ENCODE measurements around the gene BTBD17. TPM values are rescaled to one million over a fixed set of nuclear protein-coding genes. Genes with fewer than 3 reads are reported as not detected.

Gene BTBD17
- total and polyA plus RNA-seq, 10 of the 15 experiments (the other 5 are each of a cell fraction or from before 2014, with no cell fraction given), result not detected

DNA sequence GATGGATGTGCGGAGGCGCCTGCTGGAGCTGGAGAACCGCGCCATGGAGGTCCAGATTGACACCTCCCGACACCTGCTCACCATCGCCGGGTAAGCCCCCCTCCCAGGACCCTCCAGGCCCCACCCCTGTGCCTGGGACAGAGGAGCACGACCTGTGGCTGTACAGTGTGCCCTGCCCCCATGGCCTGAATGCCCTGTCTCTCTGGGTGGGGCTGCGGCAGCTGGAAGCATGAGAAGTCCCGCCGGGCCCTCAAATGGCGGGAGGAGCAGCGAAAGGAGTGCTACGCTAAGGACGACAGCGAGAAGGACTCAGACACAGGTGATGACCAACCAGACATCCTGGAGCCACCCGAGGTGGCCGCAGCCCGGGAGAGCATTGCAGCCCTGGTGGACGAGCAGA lies 11.2 kb downstream of the BTBD17 start:
- H3K4me3 ChIP-seq, result no peak overlapping the region
- no peaks in the 10 kb centered on the region for H3K79me2 ChIP-seq (ENCODE audit: control insufficient read depth, insufficient read depth, low read length)
- FAIRE-seq (no peak), ATAC-seq (no peak), DNase-seq (ENCODE audit: low read depth, low spot score) (no peak)
- H3K9me3 ChIP-seq (replicated peaks; ENCODE audit: control insufficient read depth, insufficient read depth, low read length), result no peaks in the 10 kb centered on the region
- H3K27ac ChIP-seq (ENCODE audit: control insufficient read depth, insufficient read depth), result no peak overlapping the region
- in situ Hi-C loops (cut with MboI), result no loop called here
- no peaks in the 10 kb centered on the region for H3K4me1 ChIP-seq (ENCODE audit: control insufficient read depth, insufficient read depth, low read length)
- no peak overlapping the region for H3K9ac ChIP-seq (ENCODE audit: control insufficient read depth, insufficient read depth, low read length)
- POLR2A ChIA-PET, result no interaction called here
- H2AFZ ChIP-seq (ENCODE audit: control insufficient read depth, low read depth, low read length), result no peak overlapping the region
- peaks cover 3% of the 10 kb centered on the region in 2 experiments; a peak in 3 of 4 replicates for H3K27me3 ChIP-seq (replicated peaks in 1 of 2; ENCODE audit: control insufficient read depth in 2 of 2, insufficient read depth in 2 of 2, low read length in 1 of 2)
- no peaks in the 10 kb centered on the region for H4K20me1 ChIP-seq (ENCODE audit: control insufficient read depth, insufficient read depth)
- BruUV-seq (replicated peaks), result no TSS peak
- CTCF ChIA-PET, result interaction anchor here (1.6 kb wide), 1 partner anchor 66 kb away, joined by 3 read pairs; no protein-coding TSS in a partner anchor
- intact Hi-C loops (cut with micrococcal nuclease; ENCODE audit: unreplicated experiment), result no loop called here
- 47% methylated on average over 20 of the region's 20 CpGs for WGBS (ENCODE audit: insufficient coverage, insufficient replicate concordance, low lambda C conversion rate, missing lambda C conversion rate)
- H3K4me2 ChIP-seq (ENCODE audit: control insufficient read depth, insufficient read depth), result no peak overlapping the region
- RAD21 ChIA-PET (ENCODE audit: unreplicated experiment), result no interaction called here
- SMC1A ChIA-PET (ENCODE audit: uncharacterized antibody, unreplicated experiment), result interaction anchor here (1.4 kb wide), 1 partner anchor 9 kb away, joined by 4 read pairs; no protein-coding TSS in a partner anchor
- H3K36me3 ChIP-seq (ENCODE audit: control insufficient read depth in 2 of 2, insufficient read depth in 2 of 2, low read length in 1 of 2), result no peaks in the 10 kb centered on the region
- TF ChIP-seq MLLT1 (IDR thresholded peaks at IDR 0.05) (no peak), GABPA (IDR thresholded peaks at IDR 0.05; ENCODE audit: low read depth) (no peak), FOS (IDR thresholded peaks at IDR 0.05; ENCODE audit: borderline replicate concordance, extremely low read depth, insufficient read length) (no peak), CBFB (IDR thresholded peaks at IDR 0.05; ENCODE audit: low read depth) (no peak), TCF7 (IDR thresholded peaks at IDR 0.05; ENCODE audit: borderline replicate concordance) (no peak), ZNF687 (IDR thresholded peaks at IDR 0.05) (no peak), FOXM1 (IDR thresholded peaks at IDR 0.05; ENCODE audit: low read depth, low read length) (no peak), PAX5 (IDR thresholded peaks at IDR 0.05; ENCODE audit: borderline replicate concordance, low read depth, low read length) (no peak), RB1 (IDR thresholded peaks at IDR 0.05; ENCODE audit: borderline replicate concordance) (no peak)
- TF ChIP-seq, protein P1, sequence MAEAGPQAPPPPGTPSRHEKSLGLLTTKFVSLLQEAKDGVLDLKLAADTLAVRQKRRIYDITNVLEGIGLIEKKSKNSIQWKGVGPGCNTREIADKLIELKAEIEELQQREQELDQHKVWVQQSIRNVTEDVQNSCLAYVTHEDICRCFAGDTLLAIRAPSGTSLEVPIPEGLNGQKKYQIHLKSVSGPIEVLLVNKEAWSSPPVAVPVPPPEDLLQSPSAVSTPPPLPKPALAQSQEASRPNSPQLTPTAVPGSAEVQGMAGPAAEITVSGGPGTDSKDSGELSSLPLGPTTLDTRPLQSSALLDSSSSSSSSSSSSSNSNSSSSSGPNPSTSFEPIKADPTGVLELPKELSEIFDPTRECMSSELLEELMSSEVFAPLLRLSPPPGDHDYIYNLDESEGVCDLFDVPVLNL (IDR thresholded peaks at IDR 0.05; ENCODE audit: low read depth, low read length), result no peak
- TF ChIP-seq, protein P2, sequence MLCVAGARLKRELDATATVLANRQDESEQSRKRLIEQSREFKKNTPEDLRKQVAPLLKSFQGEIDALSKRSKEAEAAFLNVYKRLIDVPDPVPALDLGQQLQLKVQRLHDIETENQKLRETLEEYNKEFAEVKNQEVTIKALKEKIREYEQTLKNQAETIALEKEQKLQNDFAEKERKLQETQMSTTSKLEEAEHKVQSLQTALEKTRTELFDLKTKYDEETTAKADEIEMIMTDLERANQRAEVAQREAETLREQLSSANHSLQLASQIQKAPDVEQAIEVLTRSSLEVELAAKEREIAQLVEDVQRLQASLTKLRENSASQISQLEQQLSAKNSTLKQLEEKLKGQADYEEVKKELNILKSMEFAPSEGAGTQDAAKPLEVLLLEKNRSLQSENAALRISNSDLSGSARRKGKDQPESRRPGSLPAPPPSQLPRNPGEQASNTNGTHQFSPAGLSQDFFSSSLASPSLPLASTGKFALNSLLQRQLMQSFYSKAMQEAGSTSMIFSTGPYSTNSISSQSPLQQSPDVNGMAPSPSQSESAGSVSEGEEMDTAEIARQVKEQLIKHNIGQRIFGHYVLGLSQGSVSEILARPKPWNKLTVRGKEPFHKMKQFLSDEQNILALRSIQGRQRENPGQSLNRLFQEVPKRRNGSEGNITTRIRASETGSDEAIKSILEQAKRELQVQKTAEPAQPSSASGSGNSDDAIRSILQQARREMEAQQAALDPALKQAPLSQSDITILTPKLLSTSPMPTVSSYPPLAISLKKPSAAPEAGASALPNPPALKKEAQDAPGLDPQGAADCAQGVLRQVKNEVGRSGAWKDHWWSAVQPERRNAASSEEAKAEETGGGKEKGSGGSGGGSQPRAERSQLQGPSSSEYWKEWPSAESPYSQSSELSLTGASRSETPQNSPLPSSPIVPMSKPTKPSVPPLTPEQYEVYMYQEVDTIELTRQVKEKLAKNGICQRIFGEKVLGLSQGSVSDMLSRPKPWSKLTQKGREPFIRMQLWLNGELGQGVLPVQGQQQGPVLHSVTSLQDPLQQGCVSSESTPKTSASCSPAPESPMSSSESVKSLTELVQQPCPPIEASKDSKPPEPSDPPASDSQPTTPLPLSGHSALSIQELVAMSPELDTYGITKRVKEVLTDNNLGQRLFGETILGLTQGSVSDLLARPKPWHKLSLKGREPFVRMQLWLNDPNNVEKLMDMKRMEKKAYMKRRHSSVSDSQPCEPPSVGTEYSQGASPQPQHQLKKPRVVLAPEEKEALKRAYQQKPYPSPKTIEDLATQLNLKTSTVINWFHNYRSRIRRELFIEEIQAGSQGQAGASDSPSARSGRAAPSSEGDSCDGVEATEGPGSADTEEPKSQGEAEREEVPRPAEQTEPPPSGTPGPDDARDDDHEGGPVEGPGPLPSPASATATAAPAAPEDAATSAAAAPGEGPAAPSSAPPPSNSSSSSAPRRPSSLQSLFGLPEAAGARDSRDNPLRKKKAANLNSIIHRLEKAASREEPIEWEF (IDR thresholded peaks at IDR 0.05; ENCODE audit: insufficient replicate concordance, low read depth, low read length), result no peak

Measured in GM12878 (cell line).